ENCODE results near the gene ADGRA3.

ADGRA3 gene

DNA sequence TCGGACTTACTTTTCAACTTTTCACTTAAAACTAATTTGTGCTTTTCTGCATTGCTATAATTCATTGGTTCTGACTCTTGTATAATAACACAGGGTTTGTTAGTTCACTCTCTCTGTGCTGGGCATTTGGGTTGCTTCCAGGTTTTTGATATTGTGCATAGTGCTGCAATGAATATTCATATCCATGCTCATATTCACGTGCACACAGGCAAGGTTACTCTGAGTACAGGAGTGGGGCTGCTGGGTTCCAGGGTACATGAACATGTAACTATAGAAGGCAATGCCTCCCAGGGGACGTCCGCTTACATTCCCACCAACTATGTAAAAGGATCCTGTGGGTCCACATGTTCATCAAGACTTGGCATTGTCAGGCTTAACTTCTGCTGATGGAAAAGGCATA is 117.2 kb downstream of the ADGRA3 start:
- TF ChIP-seq, protein P1, sequence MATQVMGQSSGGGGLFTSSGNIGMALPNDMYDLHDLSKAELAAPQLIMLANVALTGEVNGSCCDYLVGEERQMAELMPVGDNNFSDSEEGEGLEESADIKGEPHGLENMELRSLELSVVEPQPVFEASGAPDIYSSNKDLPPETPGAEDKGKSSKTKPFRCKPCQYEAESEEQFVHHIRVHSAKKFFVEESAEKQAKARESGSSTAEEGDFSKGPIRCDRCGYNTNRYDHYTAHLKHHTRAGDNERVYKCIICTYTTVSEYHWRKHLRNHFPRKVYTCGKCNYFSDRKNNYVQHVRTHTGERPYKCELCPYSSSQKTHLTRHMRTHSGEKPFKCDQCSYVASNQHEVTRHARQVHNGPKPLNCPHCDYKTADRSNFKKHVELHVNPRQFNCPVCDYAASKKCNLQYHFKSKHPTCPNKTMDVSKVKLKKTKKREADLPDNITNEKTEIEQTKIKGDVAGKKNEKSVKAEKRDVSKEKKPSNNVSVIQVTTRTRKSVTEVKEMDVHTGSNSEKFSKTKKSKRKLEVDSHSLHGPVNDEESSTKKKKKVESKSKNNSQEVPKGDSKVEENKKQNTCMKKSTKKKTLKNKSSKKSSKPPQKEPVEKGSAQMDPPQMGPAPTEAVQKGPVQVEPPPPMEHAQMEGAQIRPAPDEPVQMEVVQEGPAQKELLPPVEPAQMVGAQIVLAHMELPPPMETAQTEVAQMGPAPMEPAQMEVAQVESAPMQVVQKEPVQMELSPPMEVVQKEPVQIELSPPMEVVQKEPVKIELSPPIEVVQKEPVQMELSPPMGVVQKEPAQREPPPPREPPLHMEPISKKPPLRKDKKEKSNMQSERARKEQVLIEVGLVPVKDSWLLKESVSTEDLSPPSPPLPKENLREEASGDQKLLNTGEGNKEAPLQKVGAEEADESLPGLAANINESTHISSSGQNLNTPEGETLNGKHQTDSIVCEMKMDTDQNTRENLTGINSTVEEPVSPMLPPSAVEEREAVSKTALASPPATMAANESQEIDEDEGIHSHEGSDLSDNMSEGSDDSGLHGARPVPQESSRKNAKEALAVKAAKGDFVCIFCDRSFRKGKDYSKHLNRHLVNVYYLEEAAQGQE (IDR thresholded peaks at IDR 0.05; ENCODE audit: insufficient read depth in 1 of 2, low read depth in 2 of 2, low read length in 2 of 2): no peak
- TF ChIP-seq SIN3A (IDR thresholded peaks at IDR 0.05; ENCODE audit: borderline replicate concordance, insufficient read depth, low read length) (no peak), FOXP2 (optimal IDR thresholded peaks at IDR 0.05; ENCODE audit: borderline replicate concordance, extremely low read depth, extremely low read length, insufficient read depth) (no peak), TAF1 (IDR thresholded peaks at IDR 0.05; ENCODE audit: borderline replicate concordance, insufficient read depth, low read length) (no peak), POLR2AphosphoS5 (IDR thresholded peaks at IDR 0.05; ENCODE audit: low read depth, low read length) (no peak)

DNA sequence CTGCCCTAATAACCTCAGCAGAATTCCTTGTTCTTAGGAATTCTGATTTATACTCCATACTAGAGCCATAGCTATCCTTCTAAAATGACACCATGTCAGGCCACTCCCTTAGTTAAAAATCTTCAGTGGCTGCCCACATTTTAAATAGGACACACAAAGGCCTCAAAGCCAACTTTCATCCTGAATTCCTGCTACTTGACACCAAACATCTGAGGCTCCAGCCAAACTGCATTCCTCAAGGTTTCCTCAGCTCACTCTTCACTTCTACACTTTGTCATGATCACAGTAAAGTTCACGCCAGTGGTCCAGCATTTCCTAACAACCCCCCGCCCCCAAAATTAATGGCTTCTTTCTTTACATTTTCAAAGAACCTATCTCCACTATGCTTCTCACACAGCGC is 124.3 kb downstream of the ADGRA3 start:
- TF ChIP-seq POLR2AphosphoS5 (IDR thresholded peaks at IDR 0.05; ENCODE audit: low read depth, low read length) (no peak), TAF1 (IDR thresholded peaks at IDR 0.05; ENCODE audit: borderline replicate concordance, insufficient read depth, low read length) (no peak), FOXP2 (optimal IDR thresholded peaks at IDR 0.05; ENCODE audit: borderline replicate concordance, extremely low read depth, extremely low read length, insufficient read depth) (no peak)
- TF ChIP-seq, protein P1 (IDR thresholded peaks at IDR 0.05; ENCODE audit: insufficient read depth in 1 of 2, low read depth in 2 of 2, low read length in 2 of 2): no peak

DNA sequence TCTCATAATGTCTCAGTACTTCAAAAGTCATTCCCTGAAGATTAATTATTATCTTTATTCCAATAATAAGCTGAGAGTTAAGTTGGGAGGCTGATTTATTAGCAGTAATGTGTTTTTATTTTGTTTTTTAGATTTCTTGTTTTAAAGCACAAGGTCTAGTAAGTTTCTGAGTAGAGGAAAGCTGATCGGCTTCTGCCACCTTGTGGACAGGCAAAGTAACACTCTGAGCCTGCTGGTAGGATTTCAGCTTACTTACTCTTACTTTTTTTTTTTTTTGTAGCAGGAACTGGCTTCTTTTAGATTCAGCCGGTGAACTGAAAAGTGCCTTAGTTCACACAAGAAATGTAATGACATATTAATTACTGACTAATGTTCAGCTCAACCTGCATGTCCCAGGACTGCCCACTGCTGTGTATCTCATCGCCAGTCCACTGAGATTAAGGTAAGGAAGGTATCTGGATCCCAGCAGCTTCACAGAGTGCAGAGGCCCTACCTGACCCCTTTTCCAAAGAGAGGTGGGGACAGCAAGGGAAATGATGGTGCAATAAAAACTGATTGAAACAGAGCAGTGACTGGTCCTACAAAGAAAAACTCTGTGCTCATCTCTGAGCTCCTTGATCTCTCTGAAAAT is 126.5 kb downstream of the ADGRA3 start:
- no peak for TF ChIP-seq POLR2AphosphoS5 (IDR thresholded peaks at IDR 0.05; ENCODE audit: low read depth, low read length)
- no peak for TF ChIP-seq FOXP2 (optimal IDR thresholded peaks at IDR 0.05; ENCODE audit: borderline replicate concordance, extremely low read depth, extremely low read length, insufficient read depth)
- no peak for TF ChIP-seq SIN3A (IDR thresholded peaks at IDR 0.05; ENCODE audit: borderline replicate concordance, insufficient read depth, low read length)
- TF ChIP-seq, protein P1 (IDR thresholded peaks at IDR 0.05; ENCODE audit: insufficient read depth in 1 of 2, low read depth in 2 of 2, low read length in 2 of 2): no peak
- TF ChIP-seq TAF1 (IDR thresholded peaks at IDR 0.05; ENCODE audit: borderline replicate concordance, insufficient read depth, low read length): no peak

DNA sequence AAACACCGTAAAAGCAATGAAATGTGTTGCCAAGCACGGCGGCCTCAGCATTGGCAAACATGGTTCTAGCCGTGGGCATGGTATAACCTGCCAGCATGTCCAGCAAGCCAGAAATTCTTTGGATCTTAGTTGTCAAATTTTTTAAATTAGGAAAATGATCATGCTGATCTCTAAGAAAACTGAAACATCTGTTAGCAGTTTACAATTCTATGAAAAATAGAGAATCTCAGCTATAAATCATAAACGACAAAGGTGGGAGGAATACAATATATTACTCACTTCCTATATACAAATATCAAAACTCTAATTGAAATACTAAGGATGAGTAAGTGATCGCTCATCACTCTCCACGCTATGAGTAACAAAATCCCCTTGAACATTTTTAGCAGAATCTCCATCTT is 130.3 kb downstream of the ADGRA3 start:
- TF ChIP-seq, protein P1 (IDR thresholded peaks at IDR 0.05; ENCODE audit: insufficient read depth in 1 of 2, low read depth in 2 of 2, low read length in 2 of 2): no peak
- no peak for TF ChIP-seq FOXP2 (optimal IDR thresholded peaks at IDR 0.05; ENCODE audit: borderline replicate concordance, extremely low read depth, extremely low read length, insufficient read depth)
- TF ChIP-seq TAF1 (IDR thresholded peaks at IDR 0.05; ENCODE audit: borderline replicate concordance, insufficient read depth, low read length): no peak
- TF ChIP-seq SIN3A (IDR thresholded peaks at IDR 0.05; ENCODE audit: borderline replicate concordance, insufficient read depth, low read length): no peak
- TF ChIP-seq POLR2AphosphoS5 (IDR thresholded peaks at IDR 0.05; ENCODE audit: low read depth, low read length): no peak
